ENCODE results near the gene MYO7A.

MYO7A gene

GRCh38 chr11:77187776-77188632, 60.0 kb downstream of the MYO7A start:
- DNase-seq: peak; percentile 21 to 36 (median 29)

- DNase-seq: no peak
These were observed 60.8 kb downstream of the MYO7A start for GRCh38 chr11:77188633-77189491.

- DNase-seq: no peak
These were observed 61.7 kb downstream of the MYO7A start for GRCh38 chr11:77189588-77190210.

- DNase-seq: no peak
These were observed 62.5 kb downstream of the MYO7A start for GRCh38 chr11:77190331-77191075.

GRCh38 chr11:77191429-77191822, 63.4 kb downstream of the MYO7A start:
- DNase-seq: no peak

GRCh38 chr11:77191823-77192495, 63.9 kb downstream of the MYO7A start:
- no peak for DNase-seq

- DNase-seq: no peak
These were observed 65.1 kb downstream of the MYO7A start for GRCh38 chr11:77193167-77193566.

- no peak for DNase-seq
These were observed 66.1 kb downstream of the MYO7A start for GRCh38 chr11:77193911-77194830.

GRCh38 chr11:77195071-77195755, 67.2 kb downstream of the MYO7A start:
- no peak for DNase-seq

GRCh38 chr11:77196961-77197360, 68.9 kb downstream of the MYO7A start:
- no peak for DNase-seq

- DNase-seq: no peak
These were observed 69.7 kb downstream of the MYO7A start for GRCh38 chr11:77197626-77198320.

- no peak for DNase-seq
These were observed 70.4 kb downstream of the MYO7A start for GRCh38 chr11:77198440-77198849.

GRCh38 chr11:77199137-77199745, 71.2 kb downstream of the MYO7A start:
- no peak for DNase-seq

- no peak for DNase-seq
These were observed 72.6 kb downstream of the MYO7A start for GRCh38 chr11:77200351-77201268.

- no peak for DNase-seq
These were observed 73.3 kb downstream of the MYO7A start for GRCh38 chr11:77201370-77201769.

GRCh38 chr11:77201991-77202841, 74.2 kb downstream of the MYO7A start:
- no peak for DNase-seq
